Neural cell (in vitro differentiated cells): ENCODE measurements around the gene TSPO. TPM values are rescaled to one million over a fixed set of nuclear protein-coding genes. Genes with fewer than 3 reads are reported as not detected.

Source experiments
- H2AFZ ChIP-seq: fragments of 200-600, 300-800 bp; sonication (generic), shearing (Covaris generic); 2 replicates; pipeline ENCODE4 v1.6.0; 2014; ENCODE audit warnings: low read depth, mild to moderate bottlenecking, antibody characterized with exemption, low read length, moderate library complexity
- H3F3A ChIP-seq: fragments of 200-600 bp; shearing (Covaris generic); 2 replicates; pipeline ENCODE4 v1.6.1; 2016; ENCODE audit warnings: mild to moderate bottlenecking, moderate library complexity, mixed read lengths, antibody characterized with exemption, low read length; ENCODE audit not compliant: insufficient read depth, poor library complexity, severe bottlenecking
- H3K27ac ChIP-seq: fragments of 200-600, 300-800 bp; sonication (generic), shearing (Covaris generic); 2 replicates; pipeline ENCODE4 v1.5.1; 2014; ENCODE audit warnings: mild to moderate bottlenecking, low read length, moderate library complexity
- H3K27me3 ChIP-seq: fragments of 300-800, 200-600 bp; sonication (generic), shearing (Covaris generic); 2 replicates; pipeline ENCODE4 v1.6.0; 2014; ENCODE audit warnings: mild to moderate bottlenecking, low read depth, low read length, moderate library complexity; ENCODE audit not compliant: insufficient read depth
- H3K36me3 ChIP-seq: fragments of 300-800, 200-600 bp; sonication (generic), shearing (Covaris generic); 2 replicates; pipeline ENCODE4 v1.5.1; 2014; ENCODE audit warnings: mild to moderate bottlenecking, antibody characterized with exemption, low read length, moderate library complexity; ENCODE audit not compliant: insufficient read depth
- H3K4me2 ChIP-seq: fragments of 300-800, 200-600 bp; sonication (generic), shearing (Covaris generic); 2 replicates; pipeline ENCODE4 v1.6.0; 2014; ENCODE audit warnings: mild to moderate bottlenecking, low read length
- H3K4me3 ChIP-seq: fragments of 300-800, 200-600 bp; sonication (generic), shearing (Covaris generic); 2 replicates; pipeline ENCODE4 v1.5.1; 2014; ENCODE audit warnings: mild to moderate bottlenecking, low read length, moderate library complexity
- H3K79me2 ChIP-seq: fragments of 200-600 bp; shearing (Covaris generic); replicated peaks from 2 replicates; pipeline ENCODE4 v1.6.0; 2014; ENCODE audit warnings: mild to moderate bottlenecking, low read length, moderate library complexity; ENCODE audit not compliant: insufficient read depth
- H3K9ac ChIP-seq: fragments of 300-800, 200-600 bp; sonication (generic), shearing (Covaris generic); 2 replicates; pipeline ENCODE4 v1.6.1; 2016; ENCODE audit warnings: mild to moderate bottlenecking, low read length, mixed read lengths
- H3K9me2 ChIP-seq: fragments of 200-600 bp; shearing (Covaris generic); 2 replicates; pipeline ENCODE4 v1.6.1; 2016; ENCODE audit warnings: mild to moderate bottlenecking, low read length, mixed read lengths; ENCODE audit not compliant: insufficient read depth
- H3K9me3 ChIP-seq: fragments of 200-600, 300-800 bp; sonication (generic), shearing (Covaris generic); 2 replicates; pipeline ENCODE4 v1.6.1; 2016; ENCODE audit warnings: mild to moderate bottlenecking, mixed run types, low read length, moderate library complexity, mixed read lengths
- H4K20me1 ChIP-seq: fragments of 200-600 bp; shearing (Covaris generic); 2 replicates; pipeline ENCODE4 v1.6.1; 2016; ENCODE audit warnings: mild to moderate bottlenecking, mixed run types; ENCODE audit not compliant: insufficient read depth
- EP300 ChIP-seq: fragments of 450-650 bp; conservative IDR thresholded peaks from 2 replicates; pipeline ENCODE4 v1.6.1; 2014; ENCODE audit warnings: antibody characterized with exemption, mild to moderate bottlenecking, moderate library complexity; ENCODE audit not compliant: poor library complexity, severe bottlenecking
- EZH2 ChIP-seq: fragments of 200-600, 300-800 bp; shearing (Covaris generic), sonication (generic); IDR thresholded peaks from 2 replicates; pipeline ENCODE4 v1.6.1; 2014; ENCODE audit warnings: antibody characterized with exemption, low read length, borderline replicate concordance, mild to moderate bottlenecking; ENCODE audit not compliant: insufficient read depth, poor library complexity, severe bottlenecking
- MXI1 ChIP-seq: fragments of 450-650 bp; conservative IDR thresholded peaks from 2 replicates; pipeline ENCODE4 v1.6.1; 2014; ENCODE audit warnings: antibody characterized with exemption, mild to moderate bottlenecking; ENCODE audit not compliant: poor library complexity, severe bottlenecking
- POLR2AphosphoS5 ChIP-seq: IDR thresholded peaks from 2 replicates; pipeline ENCODE4 v1.6.1; 2012
- RAD21 ChIP-seq: fragments of 450-650 bp; conservative IDR thresholded peaks from 2 replicates; pipeline ENCODE4 v1.6.1; 2014; ENCODE audit warnings: antibody characterized with exemption, mild to moderate bottlenecking, moderate library complexity
- SMC3 ChIP-seq: fragments of 450-650 bp; conservative IDR thresholded peaks from 2 replicates; pipeline ENCODE4 v1.6.1; 2014; ENCODE audit warnings: antibody characterized with exemption, mild to moderate bottlenecking, moderate library complexity; ENCODE audit not compliant: poor library complexity
- TAF1 ChIP-seq: IDR thresholded peaks from 2 replicates; pipeline ENCODE4 v1.6.1; 2012; ENCODE audit warnings: low read depth
- polyA plus RNA-seq: library from polyadenylated mRNA; depleted of rRNA; stranded (reverse); fragments of >200 nt; gene quantifications from 2 replicates; pipeline ENCODE4 v1.2.3, GENCODE V29; 2014
- TF ChIP-seq, protein P1 (sequence below): fragments of 450-650 bp; IDR thresholded peaks from 2 replicates; pipeline ENCODE4 v1.5.1; 2014; ENCODE audit warnings: antibody characterized with exemption, mild to moderate bottlenecking, moderate library complexity; ENCODE audit not compliant: poor library complexity, severe bottlenecking
- TF ChIP-seq, protein P2 (sequence below): IDR thresholded peaks from 2 replicates; pipeline ENCODE4 v1.6.1; 2012; ENCODE audit warnings: borderline replicate concordance

TSPO gene
- polyA plus RNA-seq, 1 donor from 2014 or later: not detected

DNA sequence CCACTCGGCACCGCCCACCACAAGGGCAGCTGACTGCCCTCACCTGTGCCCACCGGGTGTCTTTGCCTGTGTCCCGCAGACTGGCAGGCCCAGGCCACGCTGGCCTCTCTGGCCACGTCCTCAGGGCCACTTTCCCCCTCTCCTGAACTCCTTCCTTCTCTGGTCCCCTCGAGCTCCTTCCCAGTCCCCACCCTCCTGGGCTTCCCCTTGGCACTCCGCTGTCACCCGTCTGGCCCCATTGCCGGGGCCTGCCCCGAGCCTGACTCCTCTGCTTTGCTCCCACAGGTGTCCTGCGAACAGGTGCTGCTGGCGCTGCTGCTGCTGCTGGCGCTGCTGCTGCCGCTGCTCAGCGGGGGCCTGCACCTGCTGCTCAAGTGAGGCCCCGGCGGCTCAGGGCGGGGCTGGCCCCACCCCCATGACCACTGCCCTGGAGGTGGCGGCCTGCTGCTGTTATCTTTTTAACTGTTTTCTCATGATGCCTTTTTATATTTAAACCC lies 22.4 kb upstream of the TSPO start:
- Histone ChIP-seq H3K4me2 (no peak overlapping the region), H3K9me3 (no peaks in the 10 kb centered on the region), H3K27me3 (no peaks in the 10 kb centered on the region), H2AFZ (no peak overlapping the region), H3K4me3 (no peak overlapping the region), H3F3A (no peaks in the 10 kb centered on the region), H3K9me2 (no peaks in the 10 kb centered on the region), H3K36me3 (no peaks in the 10 kb centered on the region), H4K20me1 (no peaks in the 10 kb centered on the region), H3K79me2 (no peaks in the 10 kb centered on the region), H3K27ac (no peak overlapping the region), H3K9ac (no peak overlapping the region)
- TF ChIP-seq TAF1 (no peak), MXI1 (no peak), POLR2AphosphoS5 (no peak), EP300 (no peak), SMC3 (no peak), EZH2 (no peak), RAD21 (no peak)
- TF ChIP-seq, protein P1, sequence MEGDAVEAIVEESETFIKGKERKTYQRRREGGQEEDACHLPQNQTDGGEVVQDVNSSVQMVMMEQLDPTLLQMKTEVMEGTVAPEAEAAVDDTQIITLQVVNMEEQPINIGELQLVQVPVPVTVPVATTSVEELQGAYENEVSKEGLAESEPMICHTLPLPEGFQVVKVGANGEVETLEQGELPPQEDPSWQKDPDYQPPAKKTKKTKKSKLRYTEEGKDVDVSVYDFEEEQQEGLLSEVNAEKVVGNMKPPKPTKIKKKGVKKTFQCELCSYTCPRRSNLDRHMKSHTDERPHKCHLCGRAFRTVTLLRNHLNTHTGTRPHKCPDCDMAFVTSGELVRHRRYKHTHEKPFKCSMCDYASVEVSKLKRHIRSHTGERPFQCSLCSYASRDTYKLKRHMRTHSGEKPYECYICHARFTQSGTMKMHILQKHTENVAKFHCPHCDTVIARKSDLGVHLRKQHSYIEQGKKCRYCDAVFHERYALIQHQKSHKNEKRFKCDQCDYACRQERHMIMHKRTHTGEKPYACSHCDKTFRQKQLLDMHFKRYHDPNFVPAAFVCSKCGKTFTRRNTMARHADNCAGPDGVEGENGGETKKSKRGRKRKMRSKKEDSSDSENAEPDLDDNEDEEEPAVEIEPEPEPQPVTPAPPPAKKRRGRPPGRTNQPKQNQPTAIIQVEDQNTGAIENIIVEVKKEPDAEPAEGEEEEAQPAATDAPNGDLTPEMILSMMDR: no peak
- TF ChIP-seq, protein P2, sequence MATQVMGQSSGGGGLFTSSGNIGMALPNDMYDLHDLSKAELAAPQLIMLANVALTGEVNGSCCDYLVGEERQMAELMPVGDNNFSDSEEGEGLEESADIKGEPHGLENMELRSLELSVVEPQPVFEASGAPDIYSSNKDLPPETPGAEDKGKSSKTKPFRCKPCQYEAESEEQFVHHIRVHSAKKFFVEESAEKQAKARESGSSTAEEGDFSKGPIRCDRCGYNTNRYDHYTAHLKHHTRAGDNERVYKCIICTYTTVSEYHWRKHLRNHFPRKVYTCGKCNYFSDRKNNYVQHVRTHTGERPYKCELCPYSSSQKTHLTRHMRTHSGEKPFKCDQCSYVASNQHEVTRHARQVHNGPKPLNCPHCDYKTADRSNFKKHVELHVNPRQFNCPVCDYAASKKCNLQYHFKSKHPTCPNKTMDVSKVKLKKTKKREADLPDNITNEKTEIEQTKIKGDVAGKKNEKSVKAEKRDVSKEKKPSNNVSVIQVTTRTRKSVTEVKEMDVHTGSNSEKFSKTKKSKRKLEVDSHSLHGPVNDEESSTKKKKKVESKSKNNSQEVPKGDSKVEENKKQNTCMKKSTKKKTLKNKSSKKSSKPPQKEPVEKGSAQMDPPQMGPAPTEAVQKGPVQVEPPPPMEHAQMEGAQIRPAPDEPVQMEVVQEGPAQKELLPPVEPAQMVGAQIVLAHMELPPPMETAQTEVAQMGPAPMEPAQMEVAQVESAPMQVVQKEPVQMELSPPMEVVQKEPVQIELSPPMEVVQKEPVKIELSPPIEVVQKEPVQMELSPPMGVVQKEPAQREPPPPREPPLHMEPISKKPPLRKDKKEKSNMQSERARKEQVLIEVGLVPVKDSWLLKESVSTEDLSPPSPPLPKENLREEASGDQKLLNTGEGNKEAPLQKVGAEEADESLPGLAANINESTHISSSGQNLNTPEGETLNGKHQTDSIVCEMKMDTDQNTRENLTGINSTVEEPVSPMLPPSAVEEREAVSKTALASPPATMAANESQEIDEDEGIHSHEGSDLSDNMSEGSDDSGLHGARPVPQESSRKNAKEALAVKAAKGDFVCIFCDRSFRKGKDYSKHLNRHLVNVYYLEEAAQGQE: no peak

DNA sequence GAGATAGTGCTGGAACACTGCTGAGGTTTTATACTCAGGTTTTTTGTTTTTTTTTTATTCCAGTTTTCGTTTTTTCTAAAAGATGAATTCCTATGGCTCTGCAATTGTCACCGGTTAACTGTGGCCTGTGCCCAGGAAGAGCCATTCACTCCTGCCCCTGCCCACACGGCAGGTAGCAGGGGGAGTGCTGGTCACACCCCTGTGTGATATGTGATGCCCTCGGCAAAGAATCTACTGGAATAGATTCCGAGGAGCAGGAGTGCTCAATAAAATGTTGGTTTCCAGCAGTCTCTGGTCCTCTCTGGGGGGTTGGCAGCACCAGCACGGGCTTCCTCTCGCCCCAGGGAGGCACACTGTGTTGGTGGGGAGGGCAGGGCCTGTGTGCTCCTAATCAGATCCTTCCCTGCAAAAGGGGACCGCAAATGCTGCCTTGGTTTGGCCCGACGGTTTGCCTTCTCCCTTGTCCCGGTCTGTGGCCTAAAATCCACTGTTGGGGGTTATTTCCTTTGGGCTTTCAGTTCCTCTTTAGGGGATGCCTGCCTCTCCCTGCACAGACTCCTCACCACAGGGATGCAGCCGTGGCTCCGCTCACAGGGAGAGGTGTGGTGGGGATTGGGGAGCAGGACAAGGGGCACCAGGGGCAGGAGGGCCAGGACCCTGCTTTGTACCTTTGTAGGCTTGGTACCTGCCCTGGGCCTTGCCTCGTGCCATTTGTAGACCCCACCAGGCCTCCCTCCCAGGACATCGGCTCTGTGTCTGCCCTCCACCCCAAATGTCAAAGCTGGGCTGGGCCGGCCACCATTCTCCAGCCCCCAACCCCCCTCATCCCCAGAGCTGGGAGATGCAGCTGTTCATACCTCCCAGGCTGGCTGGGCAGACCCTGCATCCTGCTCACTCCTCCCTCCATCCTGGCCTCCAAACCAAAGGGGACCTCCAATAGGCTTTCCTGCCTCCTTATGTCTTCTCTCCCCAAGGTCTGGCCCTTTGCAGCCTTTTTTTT lies 21.6 kb upstream of the TSPO start:
- Histone ChIP-seq H3K36me3 (no peaks in the 10 kb centered on the region), H3K27me3 (no peaks in the 10 kb centered on the region), H3K27ac (no peak overlapping the region), H4K20me1 (no peaks in the 10 kb centered on the region), H3F3A (no peaks in the 10 kb centered on the region), H3K79me2 (no peaks in the 10 kb centered on the region), H2AFZ (no peak overlapping the region), H3K4me2 (no peak overlapping the region), H3K9ac (no peak overlapping the region), H3K9me3 (no peaks in the 10 kb centered on the region), H3K4me3 (no peak overlapping the region), H3K9me2 (no peaks in the 10 kb centered on the region)
- TF ChIP-seq POLR2AphosphoS5: no peak
- TF ChIP-seq RAD21: no peak
- TF ChIP-seq SMC3: no peak
- TF ChIP-seq EP300: no peak
- TF ChIP-seq, protein P1: no peak
- no peak for TF ChIP-seq MXI1
- TF ChIP-seq, protein P2: no peak
- no peak for TF ChIP-seq TAF1
- TF ChIP-seq EZH2: no peak
